Measurements from ENCODE around the gene ZC3H12A.

Gene ZC3H12A

DNA sequence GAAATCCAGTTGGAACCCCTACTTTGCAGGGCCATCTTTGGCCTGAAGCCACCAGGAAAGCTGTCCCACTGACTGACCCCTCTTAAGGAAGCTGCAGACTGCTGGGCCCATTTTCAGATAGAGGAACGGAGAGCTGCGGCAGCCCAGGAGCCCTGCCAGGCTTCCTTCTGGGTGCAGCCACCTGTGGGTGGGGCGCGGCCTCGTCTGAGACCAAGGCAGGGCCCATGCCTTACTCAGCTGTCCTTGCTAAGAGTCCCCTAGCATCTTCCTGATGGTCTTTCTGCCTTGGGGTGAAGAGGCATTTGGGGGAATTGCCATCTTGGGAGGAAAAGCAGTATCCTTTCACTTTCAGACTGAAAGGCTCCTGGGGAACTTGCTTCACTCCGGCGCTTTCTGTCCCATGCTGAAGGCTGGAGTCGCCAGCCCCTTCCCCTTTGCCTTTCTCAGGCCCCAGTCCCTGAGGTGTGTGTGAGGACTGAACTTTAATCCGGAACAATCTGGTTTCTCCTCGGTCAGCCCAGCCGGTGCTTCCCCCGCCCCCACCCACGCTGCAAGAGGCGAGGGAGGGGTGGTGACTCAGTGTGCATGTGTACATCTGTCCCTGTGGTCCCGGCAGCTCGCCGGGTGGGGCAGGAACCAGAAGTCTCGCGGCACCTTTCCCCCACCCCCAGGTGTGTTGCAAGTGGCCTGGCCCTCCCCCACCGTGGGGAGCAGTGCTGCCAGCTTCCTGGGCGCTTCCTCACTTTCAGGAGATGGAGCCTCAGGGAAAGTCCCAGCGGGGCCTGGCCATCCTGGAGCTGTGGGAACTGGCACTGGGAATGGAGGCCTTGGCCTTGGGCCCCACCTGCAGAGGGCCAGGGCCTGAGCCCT is 5.1 kb downstream of the ZC3H12A start:
- peak overlapping the region; percentile 87 for H3K27ac ChIP-seq
- 0 out of 2 replicates have a peak, but pooled peaks have one; percentile 30 for TF ChIP-seq ZFX (IDR thresholded peaks at IDR 0.05)
- TF ChIP-seq, protein P1, sequence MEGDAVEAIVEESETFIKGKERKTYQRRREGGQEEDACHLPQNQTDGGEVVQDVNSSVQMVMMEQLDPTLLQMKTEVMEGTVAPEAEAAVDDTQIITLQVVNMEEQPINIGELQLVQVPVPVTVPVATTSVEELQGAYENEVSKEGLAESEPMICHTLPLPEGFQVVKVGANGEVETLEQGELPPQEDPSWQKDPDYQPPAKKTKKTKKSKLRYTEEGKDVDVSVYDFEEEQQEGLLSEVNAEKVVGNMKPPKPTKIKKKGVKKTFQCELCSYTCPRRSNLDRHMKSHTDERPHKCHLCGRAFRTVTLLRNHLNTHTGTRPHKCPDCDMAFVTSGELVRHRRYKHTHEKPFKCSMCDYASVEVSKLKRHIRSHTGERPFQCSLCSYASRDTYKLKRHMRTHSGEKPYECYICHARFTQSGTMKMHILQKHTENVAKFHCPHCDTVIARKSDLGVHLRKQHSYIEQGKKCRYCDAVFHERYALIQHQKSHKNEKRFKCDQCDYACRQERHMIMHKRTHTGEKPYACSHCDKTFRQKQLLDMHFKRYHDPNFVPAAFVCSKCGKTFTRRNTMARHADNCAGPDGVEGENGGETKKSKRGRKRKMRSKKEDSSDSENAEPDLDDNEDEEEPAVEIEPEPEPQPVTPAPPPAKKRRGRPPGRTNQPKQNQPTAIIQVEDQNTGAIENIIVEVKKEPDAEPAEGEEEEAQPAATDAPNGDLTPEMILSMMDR (conservative IDR thresholded peaks at IDR 0.05), result no peak

DNA sequence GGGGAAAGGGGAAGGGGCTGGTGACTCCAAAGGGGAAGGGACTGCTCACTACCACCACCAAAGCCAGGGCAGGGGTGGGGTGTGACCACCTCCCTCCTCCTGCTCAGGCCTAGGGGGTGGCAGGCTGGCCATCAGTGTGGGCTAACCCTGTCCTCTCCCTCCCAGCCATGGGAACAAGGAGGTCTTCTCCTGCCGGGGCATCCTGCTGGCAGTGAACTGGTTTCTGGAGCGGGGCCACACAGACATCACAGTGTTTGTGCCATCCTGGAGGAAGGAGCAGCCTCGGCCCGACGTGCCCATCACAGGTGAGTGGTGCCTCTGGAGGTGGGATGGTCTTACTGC is 5.7 kb downstream of the ZC3H12A start:
- H3K27ac ChIP-seq, result peak overlapping the region; percentile 87
- TF ChIP-seq, protein P1 (conservative IDR thresholded peaks at IDR 0.05), result no peak
- TF ChIP-seq ZFX (IDR thresholded peaks at IDR 0.05), result no peak

DNA sequence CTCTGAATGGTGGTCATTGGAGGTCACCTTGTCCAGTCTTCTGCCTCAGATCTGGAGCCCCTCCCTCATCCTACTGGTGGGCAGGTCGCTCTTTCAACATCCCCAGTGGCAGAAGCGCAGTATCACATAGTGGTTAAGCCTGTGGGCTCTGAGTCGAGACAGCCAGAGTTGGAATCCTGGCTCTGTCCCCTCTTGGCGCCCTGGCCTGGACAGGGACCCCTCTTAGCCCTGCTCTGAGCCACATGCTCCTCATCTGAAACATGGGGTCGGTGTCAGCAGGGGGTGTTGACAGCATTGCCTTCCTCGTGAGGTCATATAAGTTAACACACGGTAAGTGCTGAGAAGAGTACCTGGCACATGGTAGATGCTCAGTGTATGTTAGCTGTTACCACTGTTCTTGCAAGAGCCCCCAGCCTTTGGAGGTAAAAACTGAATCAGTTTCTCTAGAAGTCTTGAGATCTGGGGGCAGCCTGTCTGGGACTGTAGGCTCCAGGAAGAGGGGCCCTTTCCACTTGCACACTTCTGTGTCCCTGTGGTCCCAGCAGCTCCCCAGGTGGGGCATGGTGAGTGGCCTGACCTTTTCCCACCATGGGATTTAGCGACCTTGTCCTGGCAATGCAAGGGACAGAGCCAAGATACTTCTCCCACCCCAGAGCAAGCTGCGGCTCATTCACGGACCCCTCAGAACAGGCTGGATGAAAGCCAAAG is 6.4 kb downstream of the ZC3H12A start:
- TF ChIP-seq, protein P1 (conservative IDR thresholded peaks at IDR 0.05), result no peak
- TF ChIP-seq ZFX (IDR thresholded peaks at IDR 0.05), result no peak
- H3K27ac ChIP-seq, result peak overlapping the region; percentile 87

DNA sequence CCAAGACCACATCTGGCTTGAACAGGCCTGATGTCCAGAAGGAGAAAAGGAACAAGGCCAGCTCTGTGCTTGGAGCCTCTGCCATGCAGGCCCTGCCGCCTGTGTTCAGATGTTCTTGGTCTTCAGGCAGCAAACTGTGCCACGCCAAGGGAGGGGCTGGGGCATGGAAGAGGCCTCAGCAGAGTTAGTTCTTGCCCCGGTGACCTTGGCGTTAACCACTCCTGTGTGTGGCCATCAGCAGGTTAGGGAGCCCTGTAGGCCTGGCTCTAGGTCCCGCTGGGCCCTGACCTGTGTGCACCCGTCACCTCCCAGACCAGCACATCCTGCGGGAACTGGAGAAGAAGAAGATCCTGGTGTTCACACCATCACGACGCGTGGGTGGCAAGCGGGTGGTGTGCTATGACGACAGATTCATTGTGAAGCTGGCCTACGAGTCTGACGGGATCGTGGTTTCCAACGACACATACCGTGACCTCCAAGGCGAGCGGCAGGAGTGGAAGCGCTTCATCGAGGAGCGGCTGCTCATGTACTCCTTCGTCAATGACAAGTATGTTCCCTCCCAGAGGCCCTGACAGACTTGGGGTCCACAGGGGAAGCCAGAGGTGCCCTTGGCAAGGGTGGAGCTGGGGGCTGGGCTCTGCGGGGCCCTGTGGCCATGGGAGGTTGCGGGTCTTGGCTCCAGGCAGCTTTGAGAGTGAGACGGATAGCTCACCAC is 7.1 kb downstream of the ZC3H12A start:
- peak overlapping the region; percentile 87 for H3K27ac ChIP-seq
- no peak for TF ChIP-seq ZFX (IDR thresholded peaks at IDR 0.05)
- TF ChIP-seq, protein P1 (conservative IDR thresholded peaks at IDR 0.05), result no peak

DNA sequence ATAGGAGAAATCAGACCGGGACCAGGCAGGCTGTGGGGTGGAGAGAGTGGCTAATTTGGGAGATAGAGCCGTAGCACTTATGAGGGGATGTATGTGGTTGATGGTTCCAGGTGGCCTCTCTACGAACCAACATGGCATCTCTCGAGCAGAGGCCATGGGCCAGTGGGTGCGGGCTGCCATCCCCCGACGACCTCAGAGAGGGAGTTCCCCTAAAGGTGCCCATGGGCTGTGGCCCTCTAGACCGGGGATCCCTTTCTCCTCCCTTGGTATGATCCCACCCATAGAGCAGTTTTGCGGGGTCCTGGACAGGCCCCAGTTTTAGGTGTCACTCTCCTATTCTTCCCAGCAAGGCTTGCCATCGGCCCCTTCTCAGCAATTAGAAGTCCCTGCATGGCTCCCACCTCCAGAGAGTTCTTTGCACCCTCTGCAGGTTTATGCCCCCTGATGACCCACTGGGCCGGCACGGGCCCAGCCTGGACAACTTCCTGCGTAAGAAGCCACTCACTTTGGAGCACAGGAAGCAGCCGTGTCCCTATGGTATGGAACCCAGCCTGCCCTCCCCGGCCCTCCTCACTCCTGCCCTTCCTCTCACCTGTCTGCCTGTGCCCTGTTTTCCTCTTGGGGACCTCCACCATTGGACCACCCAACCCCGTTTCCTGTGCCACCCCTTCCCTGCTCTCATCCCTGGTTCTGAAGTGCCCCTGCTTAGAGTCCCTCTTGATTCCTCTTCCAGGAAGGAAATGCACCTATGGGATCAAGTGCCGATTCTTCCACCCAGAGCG is 7.8 kb downstream of the ZC3H12A start:
- no peak for TF ChIP-seq ZFX (IDR thresholded peaks at IDR 0.05)
- TF ChIP-seq, protein P1 (conservative IDR thresholded peaks at IDR 0.05), result no peak
- peak overlapping the region; percentile 87 for H3K27ac ChIP-seq

DNA sequence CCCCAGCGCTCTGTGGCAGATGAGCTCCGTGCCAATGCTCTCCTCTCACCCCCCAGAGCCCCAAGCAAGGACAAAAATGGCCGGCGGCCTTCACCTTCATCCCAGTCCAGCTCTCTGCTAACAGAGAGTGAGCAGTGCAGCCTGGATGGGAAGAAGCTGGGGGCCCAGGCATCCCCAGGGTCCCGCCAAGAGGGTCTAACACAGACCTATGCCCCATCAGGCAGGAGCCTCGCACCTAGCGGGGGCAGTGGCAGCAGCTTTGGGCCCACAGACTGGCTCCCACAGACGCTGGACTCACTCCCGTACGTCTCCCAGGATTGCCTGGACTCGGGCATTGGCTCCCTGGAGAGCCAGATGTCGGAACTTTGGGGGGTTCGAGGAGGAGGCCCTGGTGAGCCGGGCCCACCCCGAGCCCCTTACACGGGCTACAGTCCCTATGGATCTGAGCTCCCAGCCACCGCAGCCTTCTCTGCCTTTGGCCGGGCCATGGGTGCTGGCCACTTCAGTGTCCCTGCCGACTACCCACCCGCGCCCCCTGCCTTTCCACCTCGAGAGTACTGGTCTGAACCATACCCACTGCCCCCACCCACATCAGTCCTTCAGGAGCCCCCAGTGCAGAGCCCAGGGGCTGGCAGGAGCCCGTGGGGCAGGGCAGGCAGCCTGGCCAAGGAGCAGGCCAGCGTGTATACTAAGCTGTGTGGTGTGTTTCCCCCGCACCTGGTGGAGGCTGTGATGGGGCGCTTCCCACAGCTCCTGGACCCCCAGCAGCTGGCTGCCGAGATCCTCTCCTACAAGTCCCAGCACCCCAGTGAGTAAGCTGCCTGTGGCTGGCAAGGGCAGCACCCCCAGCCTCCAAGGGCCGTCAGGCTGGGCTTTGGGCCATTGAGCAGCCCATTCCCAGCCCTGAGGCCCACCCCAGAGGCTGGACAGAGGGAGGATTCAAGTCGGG is 8.7 kb downstream of the ZC3H12A start:
- H3K27ac ChIP-seq, result peak overlapping the region; percentile 87
- TF ChIP-seq ZFX (IDR thresholded peaks at IDR 0.05), result no peak
- TF ChIP-seq, protein P1 (conservative IDR thresholded peaks at IDR 0.05), result no peak

All from C4-2B (cell line).